IMR-90 (cell line): ENCODE measurements around the gene FCHSD2. TPM values are rescaled to one million over a fixed set of nuclear protein-coding genes. Genes with fewer than 3 reads are reported as not detected.

Source experiments
- ATAC-seq: fragments of 200-7000 bp; cut with Tn5 transposase; 2 replicates; pipeline ENCODE4 v1.9.1; 2020; ENCODE audit warnings: low read depth, mild to moderate bottlenecking, moderate library complexity
- BruUV-seq: library from RNA; stranded (reverse); fragments of 400-500 nt; replicated peaks from 2 replicates; lab custom pipeline; 2021; lab: Mats Ljungman, UMichigan
- CTCF ChIA-PET: fragments of 300-600 bp; formaldehyde crosslinking; extraction: SDS; loops from one replicate; lab custom pipeline; 2021; ENCODE audit warnings: antibody characterized with exemption; lab: Yijun Ruan, JAX
- POLR2A ChIA-PET: fragments of 300-600 bp; sonication (Branson Sonifier 250); formaldehyde crosslinking; loops from one replicate; lab custom pipeline; 2022; ENCODE audit warnings: antibody characterized with exemption; ENCODE audit not compliant: unreplicated experiment; lab: Charles Lee
- DNase-seq: peaks from one replicate; pipeline ENCODE4 v3.0.0; 2013
- H2AFZ ChIP-seq: replicated peaks from 2 replicates; pipeline ENCODE3; 2013; ENCODE audit warnings: low read length, mild to moderate bottlenecking; ENCODE audit not compliant: poor library complexity
- H2AK5ac ChIP-seq: 2 replicates; pipeline ENCODE4 v1.6.1; 2013; ENCODE audit warnings: low read depth, low read length, inconsistent platforms
- H2AK9ac ChIP-seq: replicated peaks from 2 replicates; pipeline ENCODE3; 2013; ENCODE audit warnings: mild to moderate bottlenecking, low read depth, low read length, moderate library complexity; ENCODE audit not compliant: poor library complexity
- H2BK120ac ChIP-seq: 2 replicates; pipeline ENCODE4 v1.6.1; 2013; ENCODE audit warnings: low read depth, low read length, inconsistent platforms
- H2BK15ac ChIP-seq: 3 replicates; pipeline ENCODE4 v1.6.1; 2013; ENCODE audit warnings: low read depth, low read length, inconsistent platforms
- H2BK20ac ChIP-seq: 2 replicates; pipeline ENCODE4 v1.6.1; 2013; ENCODE audit warnings: low read depth, mild to moderate bottlenecking, inconsistent platforms, low read length, moderate library complexity
- H2BK5ac ChIP-seq: 2 replicates; pipeline ENCODE4 v1.6.1; 2013; ENCODE audit warnings: mild to moderate bottlenecking, low read depth, low read length, inconsistent platforms; ENCODE audit not compliant: poor library complexity, severe bottlenecking
- H3K14ac ChIP-seq: replicated peaks from 2 replicates; pipeline ENCODE4 v1.6.1; 2013; ENCODE audit warnings: low read depth, low read length, inconsistent platforms
- H3K18ac ChIP-seq: 2 replicates; pipeline ENCODE4 v1.6.1; 2013; ENCODE audit warnings: low read depth, low read length, control low read depth
- H3K23ac ChIP-seq: 2 replicates; pipeline ENCODE4 v1.6.1; 2013; ENCODE audit warnings: low read depth, low read length, inconsistent platforms
- H3K27ac ChIP-seq: 2 replicates; pipeline ENCODE4 v1.5.1; 2013; ENCODE audit warnings: mild to moderate bottlenecking, control low read depth, low read length; ENCODE audit not compliant: insufficient read depth
- H3K27me3 ChIP-seq: 2 replicates; pipeline ENCODE4 v1.6.1; 2013; ENCODE audit warnings: low read length; ENCODE audit not compliant: control insufficient read depth, insufficient read depth
- H3K36me3 ChIP-seq: 2 replicates; pipeline ENCODE4 v1.6.1; 2013; ENCODE audit warnings: low read length, mixed read lengths; ENCODE audit not compliant: control insufficient read depth, insufficient read depth
- H3K4ac ChIP-seq: 2 replicates; pipeline ENCODE4 v1.6.1; 2013; ENCODE audit warnings: low read depth, low read length, inconsistent platforms
- H3K4me1 ChIP-seq: 2 replicates; pipeline ENCODE4 v1.6.1; 2013; ENCODE audit warnings: low read length, mixed read lengths; ENCODE audit not compliant: control insufficient read depth, insufficient read depth
- H3K4me2 ChIP-seq: 2 replicates; pipeline ENCODE4 v1.6.1; 2013; ENCODE audit warnings: low read depth, mild to moderate bottlenecking, control low read depth, low read length, moderate library complexity
- H3K4me3 ChIP-seq: 2 replicates; pipeline ENCODE4 v1.5.1; 2013; ENCODE audit warnings: low read depth, mild to moderate bottlenecking, control low read depth, low read length, moderate library complexity; ENCODE audit not compliant: insufficient read depth
- H3K56ac ChIP-seq: 2 replicates; pipeline ENCODE4 v1.6.1; 2013; ENCODE audit warnings: low read length, inconsistent platforms; ENCODE audit not compliant: insufficient read depth; ENCODE audit errors: extremely low read depth
- H3K79me1 ChIP-seq, 2 experiments: 2 replicates each; pipeline ENCODE4 v1.6.1; 2013; ENCODE audit warnings: low read length in 2 of 2, inconsistent platforms in 1 of 2, low read depth in 1 of 2
- H3K9ac ChIP-seq: 2 replicates; pipeline ENCODE4 v1.6.1; 2013; ENCODE audit warnings: low read depth, low read length, control low read depth
- H3K9me1 ChIP-seq: 2 replicates; pipeline ENCODE4 v1.6.1; 2013; ENCODE audit warnings: low read length, inconsistent platforms; ENCODE audit not compliant: insufficient read depth
- H3K9me3 ChIP-seq: 2 replicates; pipeline ENCODE4 v1.6.1; 2013; ENCODE audit warnings: low read length; ENCODE audit not compliant: control insufficient read depth, insufficient read depth
- H4K20me1 ChIP-seq: 2 replicates; pipeline ENCODE4 v1.6.1; 2013; ENCODE audit warnings: low read length, inconsistent platforms; ENCODE audit not compliant: insufficient read depth
- H4K5ac ChIP-seq: 2 replicates; pipeline ENCODE4 v1.6.1; 2013; ENCODE audit warnings: mild to moderate bottlenecking, low read depth, low read length, control low read depth
- H4K8ac ChIP-seq, 2 experiments: 2 replicates each; pipeline ENCODE4 v1.6.1; 2013; ENCODE audit warnings: low read depth in 2 of 2, low read length in 2 of 2, control low read depth in 1 of 2, inconsistent platforms in 1 of 2
- H4K91ac ChIP-seq: 2 replicates; pipeline ENCODE4 v1.6.1; 2013; ENCODE audit warnings: low read depth, low read length, inconsistent platforms; ENCODE audit not compliant: insufficient read depth
- CEBPB ChIP-seq: IDR thresholded peaks from 2 replicates; pipeline ENCODE4 v1.6.1; 2012; ENCODE audit warnings: low read depth, low read length, improper control_type of control experiment
- CHD1 ChIP-seq: IDR thresholded peaks from 2 replicates; pipeline ENCODE4 v1.6.1; 2012; ENCODE audit warnings: low read depth, low read length, improper control_type of control experiment
- FOS ChIP-seq: fragments of 150-350 bp; IDR thresholded peaks from 2 replicates; pipeline ENCODE4 v1.6.1; 2016; ENCODE audit warnings: low read depth, low read length
- NFE2L2 ChIP-seq: fragments of 150-350 bp; IDR thresholded peaks from 2 replicates; pipeline ENCODE4 v1.6.1; 2016; ENCODE audit warnings: low read depth, mild to moderate bottlenecking, low read length
- RCOR1 ChIP-seq: IDR thresholded peaks from 2 replicates; pipeline ENCODE4 v1.6.1; 2012; ENCODE audit warnings: mild to moderate bottlenecking, low read length, improper control_type of control experiment; ENCODE audit not compliant: insufficient replicate concordance
- RFX5 ChIP-seq: IDR thresholded peaks from 2 replicates; pipeline ENCODE4 v1.8.0; 2012; ENCODE audit warnings: low read depth, mild to moderate bottlenecking, low read length, moderate library complexity
- SMC3 ChIP-seq: fragments of 150-350 bp; IDR thresholded peaks from 2 replicates; pipeline ENCODE4 v1.6.1; 2016; ENCODE audit warnings: low read depth, mild to moderate bottlenecking, antibody characterized with exemption, low read length, moderate library complexity
- WGBS, 2 experiments: methylation state at CpG; one replicate each; pipeline versions ENCODE4 v1.1.5 to v1.1.7; 2013; ENCODE audit warnings: missing lambda C conversion rate in 2 of 2; ENCODE audit not compliant: insufficient read length in 1 of 2; ENCODE audit errors: extremely low coverage in 2 of 2; 5-methylcytosine and 5-hydroxymethylcytosine counted together
- dilution Hi-C: fragments of 300-500 bp; cut with HindIII; formaldehyde crosslinking; loops from one replicate; pipeline ENCODE4 v1.14.3; 2018; ENCODE audit warnings: low sequenced_read_pairs; ENCODE audit not compliant: unreplicated experiment
- in situ Hi-C: fragments of 300-500 bp; cut with MboI; formaldehyde crosslinking; loops from 3 replicates; pipeline ENCODE4 v1.14.3; 2019; ENCODE audit warnings: low sequenced_read_pairs, inconsistent platforms, mixed read lengths
- intact Hi-C: fragments of 100-400 bp; cut with micrococcal nuclease; formaldehyde crosslinking; loops from 2 replicates; pipeline ENCODE4 v1.10.0; 2022
- polyA plus RNA-seq, 3 experiments: library from polyadenylated mRNA; depleted of rRNA; stranded (reverse); fragments of >200 nt; gene quantifications; 2 replicates each; pipeline ENCODE4 v1.2.3, GENCODE V29; 2012; ENCODE audit warnings: low replicate concordance in 1 of 3
- total RNA-seq: library from RNA; depleted of rRNA; stranded (reverse); fragments of >200 nt; gene quantifications from 2 replicates; pipeline ENCODE4 v1.2.3, GENCODE V29; 2012
- TF ChIP-seq, protein P1 (sequence below): conservative IDR thresholded peaks from 2 replicates; pipeline ENCODE4 v1.5.1; 2012; ENCODE audit warnings: mild to moderate bottlenecking, low read depth, low read length, improper control_type of control experiment

FCHSD2 gene
- total and polyA plus RNA-seq, 2 of the 4 experiments (the other 2 are of a cell fraction) = 5.9 to 18.7 TPM

DNA sequence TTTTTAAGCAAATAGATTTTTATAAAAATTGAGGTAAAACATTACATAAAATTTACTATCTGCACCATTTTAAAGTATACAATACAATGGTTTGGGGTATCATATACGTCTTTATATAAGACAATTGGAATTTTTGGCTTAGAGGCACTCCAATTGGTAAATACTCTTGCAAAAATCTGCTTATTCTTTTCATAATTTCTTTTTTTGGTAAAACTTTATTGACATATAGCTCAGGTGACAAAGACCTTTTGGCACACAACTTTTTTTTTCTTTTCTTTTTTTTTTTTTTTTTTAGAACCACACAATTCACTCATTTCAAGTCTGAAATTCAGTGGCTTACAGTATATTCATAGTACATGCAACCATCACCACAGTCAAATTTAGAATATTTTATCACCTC, 270.1 kb downstream of the FCHSD2 start:
- POLR2A ChIA-PET = interaction anchor here (0.6 kb wide), 1 partner anchor 284 kb away, joined by 5 read pairs; no protein-coding TSS in a partner anchor

More for the DNA sequence above, 270.1 kb downstream of the FCHSD2 start:
- Histone ChIP-seq H3K23ac (no peak overlapping the region), H3K9me3 (no peaks in the 10 kb centered on the region), H3K14ac (no peak overlapping the region), H3K36me3 (peaks cover 2% of the 10 kb centered on the region), H3K79me1 (peaks cover 2 to 9% of the 10 kb centered on the region in 2 experiments; a peak in 2 of 4 replicates), H2AK9ac (no peak overlapping the region), H4K20me1 (no peaks in the 10 kb centered on the region; the same call in 1 of the 2 replicates), H3K27me3 (no peaks in the 10 kb centered on the region), H3K4me2 (no peak overlapping the region), H3K56ac (no peak overlapping the region), H2BK120ac (no peak overlapping the region), H3K9me1 (peaks cover 5% of the 10 kb centered on the region), H2BK20ac (no peak overlapping the region), H4K8ac (no peak overlapping the region), H3K4ac (no peak overlapping the region), H3K4me3 (no peak overlapping the region), H3K4me1 (0 out of 2 replicates have a peak, but pooled peaks cover 2% of the 10 kb centered on the region), H2BK15ac (no peak overlapping the region), H2AFZ (no peak overlapping the region), H3K18ac (no peak overlapping the region), H4K5ac (no peak overlapping the region), H3K27ac (no peak overlapping the region), H2AK5ac (no peak overlapping the region), H4K91ac (no peak overlapping the region), H2BK5ac (no peak overlapping the region), H3K9ac (no peak overlapping the region)
- TF ChIP-seq SMC3 = no peak
- TF ChIP-seq NFE2L2 = no peak
- TF ChIP-seq CHD1 = no peak
- no peak for TF ChIP-seq RCOR1
- TF ChIP-seq RFX5 = no peak
- TF ChIP-seq, protein P1, sequence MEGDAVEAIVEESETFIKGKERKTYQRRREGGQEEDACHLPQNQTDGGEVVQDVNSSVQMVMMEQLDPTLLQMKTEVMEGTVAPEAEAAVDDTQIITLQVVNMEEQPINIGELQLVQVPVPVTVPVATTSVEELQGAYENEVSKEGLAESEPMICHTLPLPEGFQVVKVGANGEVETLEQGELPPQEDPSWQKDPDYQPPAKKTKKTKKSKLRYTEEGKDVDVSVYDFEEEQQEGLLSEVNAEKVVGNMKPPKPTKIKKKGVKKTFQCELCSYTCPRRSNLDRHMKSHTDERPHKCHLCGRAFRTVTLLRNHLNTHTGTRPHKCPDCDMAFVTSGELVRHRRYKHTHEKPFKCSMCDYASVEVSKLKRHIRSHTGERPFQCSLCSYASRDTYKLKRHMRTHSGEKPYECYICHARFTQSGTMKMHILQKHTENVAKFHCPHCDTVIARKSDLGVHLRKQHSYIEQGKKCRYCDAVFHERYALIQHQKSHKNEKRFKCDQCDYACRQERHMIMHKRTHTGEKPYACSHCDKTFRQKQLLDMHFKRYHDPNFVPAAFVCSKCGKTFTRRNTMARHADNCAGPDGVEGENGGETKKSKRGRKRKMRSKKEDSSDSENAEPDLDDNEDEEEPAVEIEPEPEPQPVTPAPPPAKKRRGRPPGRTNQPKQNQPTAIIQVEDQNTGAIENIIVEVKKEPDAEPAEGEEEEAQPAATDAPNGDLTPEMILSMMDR = no peak
- no peak for TF ChIP-seq FOS
- TF ChIP-seq CEBPB = no peak
- intact Hi-C loops = no loop called here
- no TSS peak for BruUV-seq
- in situ Hi-C loops = no loop called here
- ATAC-seq (no peak), DNase-seq (no peak)
- dilution Hi-C loops = no loop called here
- WGBS, 2 experiments = no CpG with 5 or more reads among the region's 1 CpG
- CTCF ChIA-PET = no interaction called here
